ENCODE results near the gene LRRC8E.

DNA sequence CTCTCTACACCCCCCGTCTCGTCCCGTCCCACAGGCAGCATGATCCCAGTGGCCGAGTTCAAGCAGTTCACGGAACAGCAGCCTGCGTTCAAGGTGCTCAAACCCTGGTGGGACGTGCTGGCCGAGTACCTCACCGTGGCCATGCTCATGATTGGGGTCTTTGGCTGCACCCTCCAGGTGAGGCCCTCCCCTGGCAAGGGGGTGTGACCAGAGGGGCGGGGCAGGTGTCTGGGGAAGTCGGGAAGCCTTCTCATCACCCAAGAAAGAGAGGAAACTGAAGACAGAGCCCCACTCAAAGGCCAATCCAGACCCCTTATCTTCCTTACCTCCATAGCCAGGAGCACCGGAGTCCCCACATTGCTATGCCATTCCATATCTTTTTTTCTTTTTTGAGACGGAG lies 7.3 kb downstream of the LRRC8E start:
- TF ChIP-seq CTCF (conservative IDR thresholded peaks at IDR 0.05) (no peak), EZH2 (IDR thresholded peaks at IDR 0.05; ENCODE audit: low read depth) (no peak)
